Osteocyte (in vitro differentiated cells): ENCODE measurements around the gene EIF4G3. TPM values are rescaled to one million over a fixed set of nuclear protein-coding genes. Genes with fewer than 3 reads are reported as not detected.
"Not testable (repeated sequence)": the region's sequence is repeated elsewhere in the genome, so short reads cannot be mapped to it uniquely, and the experiment has no call there.

Source experiments
- DNase-seq: peaks from one replicate; pipeline ENCODE4 v3.0.0; 2021; ENCODE audit warnings: mixed read lengths; ENCODE audit not compliant: unreplicated experiment; ENCODE audit errors: extremely low spot score
- H3K27ac Mint-ChIP-seq: one replicate; pipeline ENCODE4 v1.8.0; 2021; ENCODE audit warnings: mild to moderate bottlenecking, mixed read lengths; ENCODE audit not compliant: unreplicated experiment
- H3K27me3 Mint-ChIP-seq: one replicate; pipeline ENCODE4 v1.8.0; 2021; ENCODE audit warnings: mixed read lengths; ENCODE audit not compliant: unreplicated experiment
- H3K36me3 Mint-ChIP-seq: one replicate; pipeline ENCODE4 v1.8.0; 2021; ENCODE audit warnings: mixed read lengths; ENCODE audit not compliant: unreplicated experiment
- H3K4me1 Mint-ChIP-seq: one replicate; pipeline ENCODE4 v1.8.0; 2021; ENCODE audit warnings: mixed read lengths; ENCODE audit not compliant: unreplicated experiment
- H3K4me3 Mint-ChIP-seq: one replicate; pipeline ENCODE4 v1.8.0; 2021; ENCODE audit warnings: mild to moderate bottlenecking, moderate library complexity, mixed read lengths; ENCODE audit not compliant: unreplicated experiment
- H3K9me3 Mint-ChIP-seq: one replicate; pipeline ENCODE4 v1.8.0; 2021; ENCODE audit warnings: mixed read lengths; ENCODE audit not compliant: unreplicated experiment
- CTCF ChIP-seq: fragments of 200-600 bp; sonication (generic); IDR thresholded peaks from 2 replicates; pipeline ENCODE4 v1.5.0; 2021; ENCODE audit warnings: antibody characterized with exemption, mild to moderate bottlenecking, moderate library complexity
- total RNA-seq: library from RNA; stranded (reverse); gene quantifications from 2 replicates; pipeline ENCODE4 v1.2.1, GENCODE V29; 2021

EIF4G3 gene
- total RNA-seq, 1 donor from 2014 or later: 81.9 TPM

GRCh38 chr1:21143138-21143537 is 33.6 kb downstream of the EIF4G3 start:
- Mint-ChIP-seq H3K9me3 (no peaks in the 10 kb centered on the region), H3K4me1 (peaks cover 29% of the 10 kb centered on the region), H3K4me3 (no peak overlapping the region), H3K27ac (no peak overlapping the region), H3K36me3 (peaks cover 17% of the 10 kb centered on the region), H3K27me3 (no peaks in the 10 kb centered on the region)
- no peak for TF ChIP-seq CTCF
- no peak for DNase-seq

GRCh38 chr1:21141030-21141429 is 35.7 kb downstream of the EIF4G3 start:
- H3K36me3 Mint-ChIP-seq: peaks cover 21% of the 10 kb centered on the region
- TF ChIP-seq CTCF: no peak
- peak overlapping the region; percentile 56 for H3K27ac Mint-ChIP-seq

GRCh38 chr1:21139601-21140000 is 37.1 kb downstream of the EIF4G3 start:
- Mint-ChIP-seq H3K27ac (no peak overlapping the region), H3K4me3 (no peak overlapping the region), H3K27me3 (no peaks in the 10 kb centered on the region), H3K36me3 (peaks cover 28% of the 10 kb centered on the region), H3K4me1 (peaks cover 31% of the 10 kb centered on the region), H3K9me3 (no peaks in the 10 kb centered on the region)
- DNase-seq: no peak
- TF ChIP-seq CTCF: no peak

More at GRCh38 chr1:21141030-21141429, 35.7 kb downstream of the EIF4G3 start:
- DNase-seq: no peak
- Mint-ChIP-seq H3K4me1 (peaks cover 31% of the 10 kb centered on the region), H3K4me3 (no peak overlapping the region), H3K9me3 (no peaks in the 10 kb centered on the region), H3K27me3 (no peaks in the 10 kb centered on the region)

DNA sequence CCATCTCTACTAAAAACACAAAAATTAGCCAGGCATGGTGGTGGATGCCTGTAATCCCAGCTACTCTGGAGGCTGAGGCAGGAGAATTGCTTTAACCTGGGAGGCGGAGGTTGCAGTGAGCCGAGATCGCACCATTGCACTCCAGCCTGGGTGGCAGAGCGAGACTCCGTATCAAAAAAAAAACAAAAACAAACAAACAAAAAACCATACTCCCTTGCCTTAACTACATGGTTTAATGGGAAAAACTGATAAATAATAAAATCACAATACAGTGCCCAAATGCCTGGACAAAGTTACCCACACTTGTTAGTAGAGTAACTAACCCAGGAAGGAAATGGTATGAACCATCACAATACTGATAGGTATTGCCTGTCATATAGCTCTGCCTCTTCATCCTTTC is 40.4 kb downstream of the EIF4G3 start:
- DNase-seq, H3K27ac Mint-ChIP-seq, H3K4me3 Mint-ChIP-seq, H3K27me3 Mint-ChIP-seq, H3K9me3 Mint-ChIP-seq: not testable (repeated sequence)
- peaks cover 28% of the 10 kb centered on the region for H3K36me3 Mint-ChIP-seq
- peaks cover 19% of the 10 kb centered on the region for H3K4me1 Mint-ChIP-seq

GRCh38 chr1:21131200-21131599 is 45.5 kb downstream of the EIF4G3 start:
- no peak for TF ChIP-seq CTCF
- no peaks in the 10 kb centered on the region for H3K27me3 Mint-ChIP-seq
- no peaks in the 10 kb centered on the region for H3K4me1 Mint-ChIP-seq
- no peak for DNase-seq
- H3K4me3 Mint-ChIP-seq: no peak overlapping the region
- H3K27ac Mint-ChIP-seq: no peak overlapping the region
- peaks cover 4% of the 10 kb centered on the region for H3K9me3 Mint-ChIP-seq
- peaks cover 19% of the 10 kb centered on the region for H3K36me3 Mint-ChIP-seq

- Mint-ChIP-seq H3K27ac (no peak overlapping the region), H3K27me3 (no peaks in the 10 kb centered on the region), H3K36me3 (peaks cover 11% of the 10 kb centered on the region), H3K9me3 (peaks cover 4% of the 10 kb centered on the region), H3K4me3 (no peak overlapping the region), H3K4me1 (no peaks in the 10 kb centered on the region)
- no peak for DNase-seq
- TF ChIP-seq CTCF: no peak
Measured at GRCh38 chr1:21129407-21129806, 47.3 kb downstream of the EIF4G3 start.
